GM10248 (cell line): ENCODE data around the gene MAP2K2.

Experiments used
- CTCF ChIA-PET: fragments of 300-600 bp; sonication (Branson Sonifier 250); formaldehyde crosslinking; extraction: SDS; loops from one replicate; lab custom pipeline; 2021; ENCODE audit warnings: antibody characterized with exemption; lab: Yijun Ruan, JAX
- POLR2A ChIA-PET: fragments of 350-650 bp; sonication (Branson Sonifier 250); formaldehyde crosslinking; extraction: SDS; loops from one replicate; lab custom pipeline; 2020; ENCODE audit warnings: antibody characterized with exemption; lab: Yijun Ruan, JAX
- DNase-seq: peaks from one replicate; pipeline ENCODE4 v3.0.0; 2012; ENCODE audit errors: extremely low spot score
- TF ChIP-seq, protein P1 (sequence below): IDR thresholded peaks from 2 replicates; pipeline ENCODE4 v1.5.1; 2012; ENCODE audit warnings: mild to moderate bottlenecking, low read depth; ENCODE audit errors: extremely low read depth, missing control alignments, control extremely low read depth

MAP2K2 gene

DNA sequence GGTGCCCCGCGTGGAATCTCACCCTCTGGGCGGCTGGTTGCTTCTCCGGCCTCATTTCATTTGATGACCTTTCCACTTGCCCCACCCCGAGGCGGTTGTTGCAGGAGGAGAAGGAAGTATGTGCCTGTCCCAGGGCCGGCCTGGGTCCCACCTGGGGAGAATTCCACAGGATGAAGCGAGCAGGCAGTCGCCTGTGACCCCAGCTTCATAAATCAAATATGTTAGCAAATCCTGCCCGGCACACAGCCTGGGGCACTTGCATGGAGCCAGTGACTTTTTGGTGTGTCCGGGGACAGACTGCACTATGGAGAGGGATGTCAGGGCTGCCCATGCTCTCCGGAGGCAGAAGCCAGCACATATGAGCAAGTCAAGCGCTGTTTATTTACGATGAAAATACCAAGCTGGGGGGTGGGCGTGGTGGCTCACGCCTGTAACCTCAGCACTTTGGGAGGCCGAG, 37.5 kb downstream of the MAP2K2 start:
- TF ChIP-seq, protein P1, sequence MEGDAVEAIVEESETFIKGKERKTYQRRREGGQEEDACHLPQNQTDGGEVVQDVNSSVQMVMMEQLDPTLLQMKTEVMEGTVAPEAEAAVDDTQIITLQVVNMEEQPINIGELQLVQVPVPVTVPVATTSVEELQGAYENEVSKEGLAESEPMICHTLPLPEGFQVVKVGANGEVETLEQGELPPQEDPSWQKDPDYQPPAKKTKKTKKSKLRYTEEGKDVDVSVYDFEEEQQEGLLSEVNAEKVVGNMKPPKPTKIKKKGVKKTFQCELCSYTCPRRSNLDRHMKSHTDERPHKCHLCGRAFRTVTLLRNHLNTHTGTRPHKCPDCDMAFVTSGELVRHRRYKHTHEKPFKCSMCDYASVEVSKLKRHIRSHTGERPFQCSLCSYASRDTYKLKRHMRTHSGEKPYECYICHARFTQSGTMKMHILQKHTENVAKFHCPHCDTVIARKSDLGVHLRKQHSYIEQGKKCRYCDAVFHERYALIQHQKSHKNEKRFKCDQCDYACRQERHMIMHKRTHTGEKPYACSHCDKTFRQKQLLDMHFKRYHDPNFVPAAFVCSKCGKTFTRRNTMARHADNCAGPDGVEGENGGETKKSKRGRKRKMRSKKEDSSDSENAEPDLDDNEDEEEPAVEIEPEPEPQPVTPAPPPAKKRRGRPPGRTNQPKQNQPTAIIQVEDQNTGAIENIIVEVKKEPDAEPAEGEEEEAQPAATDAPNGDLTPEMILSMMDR, result no peak
- CTCF ChIA-PET, result no interaction called here
- POLR2A ChIA-PET, result no interaction called here
- no peak for DNase-seq

DNA sequence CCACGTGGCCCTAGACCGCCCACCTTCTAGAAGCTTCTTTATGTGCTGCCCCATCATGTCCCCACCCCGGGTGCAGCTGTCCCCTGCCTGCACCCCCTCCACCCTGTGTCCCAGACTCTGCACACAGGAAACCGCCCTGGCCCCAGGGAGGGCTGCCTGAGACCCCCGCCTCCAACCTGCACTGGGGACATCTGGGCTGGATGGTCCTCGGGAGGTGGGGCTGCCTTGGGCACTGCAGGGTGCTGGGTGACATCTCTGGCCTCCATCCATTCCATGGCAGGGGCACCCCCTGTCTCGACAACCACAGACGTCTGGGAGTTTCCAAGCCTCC, 39.4 kb downstream of the MAP2K2 start:
- TF ChIP-seq, protein P1, result no peak
- CTCF ChIA-PET, result interaction anchor here (1.1 kb wide), 1 partner anchor 31 kb away, joined by 3 read pairs; no protein-coding TSS in a partner anchor
- DNase-seq, result no peak
- POLR2A ChIA-PET, result no interaction called here

DNA sequence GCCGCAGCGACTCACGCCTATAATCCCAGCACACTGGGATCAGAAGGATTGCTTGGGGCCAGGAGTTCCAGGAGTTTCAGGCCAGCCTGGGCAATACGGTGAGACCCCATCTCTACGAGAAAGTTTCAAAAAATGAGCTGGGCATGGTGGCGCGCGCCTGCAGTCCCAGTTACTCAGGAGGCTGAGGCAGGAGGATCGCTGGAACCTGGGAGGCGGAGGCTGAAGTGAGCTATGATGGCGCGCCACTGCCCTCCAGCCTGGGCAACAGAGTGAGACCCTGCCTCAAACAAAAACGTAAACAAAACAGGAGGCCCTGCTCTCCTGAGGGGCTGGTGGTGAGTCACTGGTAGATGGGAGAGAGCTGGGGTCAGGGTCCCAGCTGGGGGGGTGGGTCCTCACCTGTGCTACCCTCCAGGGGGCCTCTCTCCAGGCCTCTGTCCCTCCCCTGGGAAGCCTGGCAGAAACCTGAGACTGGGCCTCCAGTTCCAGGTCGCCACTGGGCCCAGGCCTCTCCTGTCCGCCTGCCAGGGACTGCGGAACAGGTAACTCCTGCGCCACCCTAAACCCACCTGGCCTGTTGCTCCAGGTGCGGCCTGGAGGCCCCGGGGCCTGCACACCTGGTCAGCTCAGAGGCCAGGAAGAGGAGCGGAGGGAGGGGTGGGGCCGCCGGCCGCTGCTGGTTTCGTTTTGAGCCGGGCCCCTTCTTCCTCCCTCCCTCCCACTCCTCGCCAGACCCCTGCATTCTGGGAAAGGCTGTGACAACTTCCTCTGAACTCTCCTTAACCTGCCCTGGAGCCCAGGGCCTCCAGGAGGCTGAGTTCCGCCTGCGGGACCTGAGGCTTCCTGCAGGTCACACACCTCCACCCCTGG, 40.0 kb downstream of the MAP2K2 start:
- POLR2A ChIA-PET, result no interaction called here
- TF ChIP-seq, protein P1, result no peak
- DNase-seq, result peak; percentile 78
- CTCF ChIA-PET, result interaction anchor here (0.6 to 1.1 kb wide), 3 partner anchors 20 to 96 kb away, joined by 3 read pairs; no protein-coding TSS in a partner anchor

DNA sequence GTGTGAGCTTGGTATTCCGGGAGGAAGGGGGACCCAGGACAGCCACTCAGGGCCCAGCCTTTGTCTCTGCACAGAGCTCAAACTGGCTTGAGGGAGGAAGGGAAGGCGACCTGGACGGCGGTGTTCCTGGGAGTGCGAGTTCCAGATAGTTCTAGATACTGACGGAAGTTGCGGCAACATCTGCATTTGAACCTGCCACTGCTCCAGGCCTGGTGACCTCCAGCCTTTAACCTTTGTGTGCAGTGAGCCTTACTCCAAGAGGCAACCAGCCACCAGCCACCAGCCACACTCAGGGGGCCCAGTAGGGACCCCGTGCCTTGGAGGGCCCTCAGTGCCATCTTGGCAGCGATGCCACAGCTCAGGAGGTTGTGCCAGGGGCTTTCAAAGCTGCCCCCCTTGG, 41.8 kb downstream of the MAP2K2 start:
- ChIA-PET CTCF (interaction anchor here (1.1 kb wide), 1 partner anchor 27 kb away, joined by 3 read pairs; no protein-coding TSS in a partner anchor), POLR2A (interaction anchor here (0.8 kb wide), 1 partner anchor 33 kb away, joined by 3 read pairs; no protein-coding TSS in a partner anchor)
- TF ChIP-seq, protein P1, result no peak
- no peak for DNase-seq

DNA sequence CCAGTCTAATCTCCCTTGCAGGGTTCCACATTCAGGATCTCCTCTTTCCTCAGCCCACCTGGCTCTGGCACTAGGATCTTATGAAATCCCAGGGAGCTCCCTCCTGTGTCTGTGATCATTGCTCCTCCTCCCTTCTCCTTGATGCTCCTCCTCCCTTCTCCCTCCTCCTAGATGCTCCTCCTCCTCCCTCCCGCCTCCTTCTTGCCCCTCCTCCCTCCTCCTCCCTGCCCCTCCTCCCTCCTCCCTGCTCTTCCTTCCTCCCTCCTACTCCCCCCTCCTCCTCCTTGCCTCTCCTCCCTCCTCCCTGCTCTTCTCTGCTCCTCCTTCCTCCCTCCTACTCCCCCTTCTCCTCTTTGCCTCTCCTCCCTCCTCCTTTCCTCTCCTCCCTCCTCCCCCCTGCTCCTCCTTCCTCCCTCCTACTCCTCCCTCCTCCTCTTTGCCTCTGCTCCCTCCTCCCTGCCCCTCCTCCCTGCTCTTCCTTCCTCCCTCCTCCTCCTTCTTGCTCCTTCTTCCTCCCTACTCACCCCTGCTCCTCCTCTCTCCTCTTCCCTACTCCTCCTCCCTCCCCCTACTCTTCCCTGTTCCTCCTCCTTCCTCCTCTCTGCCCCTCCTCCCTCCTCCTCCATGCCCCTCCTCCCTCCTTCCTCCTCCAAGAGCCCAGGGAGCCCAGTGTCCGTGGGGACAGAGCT, 42.3 kb downstream of the MAP2K2 start:
- DNase-seq, result no peak
- ChIA-PET POLR2A (interaction anchor here (0.6 kb wide), 1 partner anchor 752 kb away, joined by 3 read pairs; no protein-coding TSS in a partner anchor), CTCF (interaction anchor here (1.1 kb wide), 1 partner anchor 28 kb away, joined by 3 read pairs; no protein-coding TSS in a partner anchor)
- TF ChIP-seq, protein P1, result no peak

DNA sequence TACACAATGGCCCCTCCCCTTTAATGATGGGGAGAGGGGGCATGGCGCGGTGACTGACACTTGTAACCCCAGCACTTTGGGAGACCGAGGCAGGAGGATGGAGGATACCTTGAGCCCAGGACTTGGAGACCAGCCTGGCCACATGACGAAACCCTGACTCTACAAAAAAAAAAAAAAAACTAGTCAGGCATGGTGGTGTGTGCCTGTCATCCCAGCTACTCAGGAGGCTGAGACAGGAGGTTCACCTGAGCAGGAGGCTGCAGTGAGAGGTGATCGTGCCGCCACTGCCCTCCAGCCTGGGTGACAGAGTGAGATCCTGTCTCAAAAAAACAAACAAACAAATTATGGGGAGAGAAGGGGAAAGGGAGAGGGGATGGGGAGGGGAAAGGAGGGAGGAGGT, 43.4 kb downstream of the MAP2K2 start:
- ChIA-PET POLR2A (no interaction called here), CTCF (interaction anchor here (2.2 kb wide), 1 partner anchor 60 kb away, joined by 6 read pairs; no protein-coding TSS in a partner anchor)
- TF ChIP-seq, protein P1, result no peak
- no peak for DNase-seq
